ENCODE data around the gene SEZ6.

The SEZ6 gene

DNA sequence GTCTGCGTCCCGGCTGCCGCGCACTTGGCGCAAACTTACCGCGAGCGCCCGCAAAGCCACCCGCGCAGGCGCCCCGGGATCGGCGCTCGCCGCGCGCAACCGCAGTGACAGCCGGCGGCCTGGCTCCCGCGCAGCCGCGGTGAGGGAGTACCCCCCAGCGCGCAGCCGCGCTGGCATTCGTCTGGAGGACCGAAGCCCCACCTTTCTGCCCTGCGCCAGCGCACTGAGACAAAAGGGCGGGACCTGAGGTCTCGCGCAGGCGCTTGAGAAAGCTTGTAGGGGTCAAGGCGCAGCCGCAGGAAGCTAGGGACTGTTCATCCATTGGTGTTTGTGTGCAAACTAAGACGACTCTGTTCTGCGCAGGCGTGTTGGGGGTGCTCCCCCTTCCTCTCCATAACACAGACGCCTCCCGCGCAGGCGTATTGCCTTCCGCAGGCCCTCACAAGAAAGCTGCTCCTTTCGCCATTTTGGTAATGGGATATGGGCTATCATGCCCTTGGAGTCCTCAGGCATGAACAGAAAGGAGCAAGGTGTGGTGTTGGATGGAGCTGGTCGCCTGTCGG, 54.3 kb downstream of the SEZ6 start, which contains the start of gene PHF12:
TSS of gene PHF12 (minus strand) at position 91 of the 563 bp plus-strand sequence. CDS start 558 bp downstream, outside the sequence.
- H3K4me1 ChIP-seq (ENCODE audit: low read length): peaks cover 32% of the 10 kb centered on the region
- no peaks in the 10 kb centered on the region for H3K27me3 ChIP-seq (ENCODE audit: low read depth, low read length)
- peak within 1 kb of the TSS; percentile 85 for H3K4me3 ChIP-seq (ENCODE audit: low read length)
- TF ChIP-seq EZH2phosphoT487 (IDR thresholded peaks at IDR 0.05; ENCODE audit: low read depth): no peak
- TF ChIP-seq, protein P1, sequence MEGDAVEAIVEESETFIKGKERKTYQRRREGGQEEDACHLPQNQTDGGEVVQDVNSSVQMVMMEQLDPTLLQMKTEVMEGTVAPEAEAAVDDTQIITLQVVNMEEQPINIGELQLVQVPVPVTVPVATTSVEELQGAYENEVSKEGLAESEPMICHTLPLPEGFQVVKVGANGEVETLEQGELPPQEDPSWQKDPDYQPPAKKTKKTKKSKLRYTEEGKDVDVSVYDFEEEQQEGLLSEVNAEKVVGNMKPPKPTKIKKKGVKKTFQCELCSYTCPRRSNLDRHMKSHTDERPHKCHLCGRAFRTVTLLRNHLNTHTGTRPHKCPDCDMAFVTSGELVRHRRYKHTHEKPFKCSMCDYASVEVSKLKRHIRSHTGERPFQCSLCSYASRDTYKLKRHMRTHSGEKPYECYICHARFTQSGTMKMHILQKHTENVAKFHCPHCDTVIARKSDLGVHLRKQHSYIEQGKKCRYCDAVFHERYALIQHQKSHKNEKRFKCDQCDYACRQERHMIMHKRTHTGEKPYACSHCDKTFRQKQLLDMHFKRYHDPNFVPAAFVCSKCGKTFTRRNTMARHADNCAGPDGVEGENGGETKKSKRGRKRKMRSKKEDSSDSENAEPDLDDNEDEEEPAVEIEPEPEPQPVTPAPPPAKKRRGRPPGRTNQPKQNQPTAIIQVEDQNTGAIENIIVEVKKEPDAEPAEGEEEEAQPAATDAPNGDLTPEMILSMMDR (IDR thresholded peaks at IDR 0.05; ENCODE audit: low read depth, low read length): no peak
- no peaks in the 10 kb centered on the region for H3K9me3 ChIP-seq (ENCODE audit: insufficient read depth, low read length)
- H3K9ac ChIP-seq (ENCODE audit: low read length): peak within 1 kb of the TSS; percentile 97
- H3K27ac ChIP-seq (ENCODE audit: low read length): peak within 1 kb of the TSS; percentile 95
- H4K20me1 ChIP-seq (ENCODE audit: insufficient read depth, low read length): peaks cover 24% of the 10 kb centered on the region
- H3K36me3 ChIP-seq (replicated peaks; ENCODE audit: low read depth, low read length): peaks cover 27% of the 10 kb centered on the region
- peaks cover 48% of the 10 kb centered on the region for H3K79me2 ChIP-seq (ENCODE audit: low read length)
- H3K4me2 ChIP-seq (ENCODE audit: low read length): peak within 1 kb of the TSS; percentile 90
- peak within 1 kb of the TSS; percentile 17; the same call in 1 of the 2 replicates for H2AFZ ChIP-seq (ENCODE audit: low read depth, low read length)

- TF ChIP-seq EZH2phosphoT487 (IDR thresholded peaks at IDR 0.05; ENCODE audit: low read depth): no peak
- TF ChIP-seq, protein P1 (IDR thresholded peaks at IDR 0.05; ENCODE audit: low read depth, low read length): no peak
- peaks cover 38% of the 10 kb centered on the region for H3K4me1 ChIP-seq (ENCODE audit: low read length)
- no peaks in the 10 kb centered on the region for H3K27me3 ChIP-seq (ENCODE audit: low read depth, low read length)
- peaks cover 33% of the 10 kb centered on the region for H3K36me3 ChIP-seq (replicated peaks; ENCODE audit: low read depth, low read length)
- peaks cover 30% of the 10 kb centered on the region for H4K20me1 ChIP-seq (ENCODE audit: insufficient read depth, low read length)
- peak overlapping the region; percentile 85 for H3K4me3 ChIP-seq (ENCODE audit: low read length)
- peak overlapping the region; percentile 95 for H3K27ac ChIP-seq (ENCODE audit: low read length)
- H3K9ac ChIP-seq (ENCODE audit: low read length): peak overlapping the region; percentile 97
- H2AFZ ChIP-seq (ENCODE audit: low read depth, low read length): no peak overlapping the region
- H3K9me3 ChIP-seq (ENCODE audit: insufficient read depth, low read length): no peaks in the 10 kb centered on the region
- peak overlapping the region; percentile 90 for H3K4me2 ChIP-seq (ENCODE audit: low read length)
- peaks cover 54% of the 10 kb centered on the region for H3K79me2 ChIP-seq (ENCODE audit: low read length)
These were observed 54.9 kb downstream of the SEZ6 start for GRCh38 chr17:28950752-28951427.

- peaks cover 37% of the 10 kb centered on the region for H4K20me1 ChIP-seq (ENCODE audit: insufficient read depth, low read length)
- H3K4me2 ChIP-seq (ENCODE audit: low read length): peak overlapping the region; percentile 90
- H3K9me3 ChIP-seq (ENCODE audit: insufficient read depth, low read length): no peaks in the 10 kb centered on the region
- H3K4me1 ChIP-seq (ENCODE audit: low read length): peaks cover 45% of the 10 kb centered on the region
- peak overlapping the region; percentile 95 for H3K27ac ChIP-seq (ENCODE audit: low read length)
- H2AFZ ChIP-seq (ENCODE audit: low read depth, low read length): no peak overlapping the region
- no peaks in the 10 kb centered on the region for H3K27me3 ChIP-seq (ENCODE audit: low read depth, low read length)
- peaks cover 61% of the 10 kb centered on the region for H3K79me2 ChIP-seq (ENCODE audit: low read length)
- peaks cover 37% of the 10 kb centered on the region for H3K36me3 ChIP-seq (replicated peaks; ENCODE audit: low read depth, low read length)
- TF ChIP-seq EZH2phosphoT487 (IDR thresholded peaks at IDR 0.05; ENCODE audit: low read depth): no peak
- TF ChIP-seq, protein P1 (IDR thresholded peaks at IDR 0.05; ENCODE audit: low read depth, low read length): no peak
- H3K4me3 ChIP-seq (ENCODE audit: low read length): peak overlapping the region; percentile 85
- H3K9ac ChIP-seq (ENCODE audit: low read length): peak overlapping the region; percentile 97
These were observed 55.6 kb downstream of the SEZ6 start for GRCh38 chr17:28950017-28950751.

Data from OCI-LY3 (cell line).